Testis (tissue), 3 donors: ENCODE measurements around the gene DENND6B. TPM values are rescaled to one million over a fixed set of nuclear protein-coding genes. Genes with fewer than 3 reads are reported as not detected.

Experiments used
- DNase-seq: peaks from one replicate; pipeline ENCODE4 v3.0.0-alpha.2; 2019
- H3K27ac ChIP-seq, 2 donors: fragments of 200-600 bp; sonication (generic); one replicate each; pipeline ENCODE4 v1.5.1; 2019
- H3K27me3 ChIP-seq: fragments of 200-600 bp; sonication (generic); one replicate; pipeline ENCODE4 v1.5.1; 2019
- H3K36me3 ChIP-seq: fragments of 200-600 bp; sonication (generic); one replicate; pipeline ENCODE4 v1.5.1; 2017; ENCODE audit warnings: low read depth; ENCODE audit errors: missing control alignments
- H3K4me1 ChIP-seq: fragments of 200-600 bp; sonication (generic); one replicate; pipeline ENCODE4 v1.5.1; 2019
- H3K4me3 ChIP-seq, 2 donors: fragments of 200-600 bp; sonication (generic); one replicate each; pipeline ENCODE4 v1.5.1; 2017 to 2019
- H3K9me3 ChIP-seq: fragments of 200-600 bp; sonication (generic); one replicate; pipeline ENCODE4 v1.5.1; 2017
- CTCF ChIP-seq, 3 experiments: fragments of 450-650 bp in 2 of 3; fragments of 200-600 bp in 1 of 3; sonication (generic) in 1 of 3; IDR thresholded peaks; one replicate each; pipeline ENCODE4 v1.5.1; 2016 to 2019; ENCODE audit warnings: antibody characterized with exemption in 3 of 3, mild to moderate bottlenecking in 2 of 3, moderate library complexity in 1 of 3
- POLR2A ChIP-seq: fragments of 450-650 bp; IDR thresholded peaks from one replicate; pipeline ENCODE4 v1.6.1; 2017; ENCODE audit warnings: antibody characterized with exemption, mild to moderate bottlenecking, moderate library complexity
- WGBS, 2 donors: methylation state at CpG; one replicate each; pipeline ENCODE4 v1.1.5; 2018; 5-methylcytosine and 5-hydroxymethylcytosine counted together
- intact Hi-C: fragments of 100-400 bp; cut with DNase I; formaldehyde crosslinking; loops from one replicate; pipeline ENCODE4 v1.15.1; 2023; ENCODE audit warnings: low total_unique reads
- polyA plus RNA-seq: library from polyadenylated mRNA; stranded (reverse); fragments of 350-450 nt; fragmentation: Illumina TruSeq; extraction: RNeasy Lipid Tissue Mini Kit (QIAGEN cat#74804); gene quantifications from one replicate; pipeline ENCODE4 v1.2.3, GENCODE V29; 2014; ENCODE audit warnings: low read depth, low replicate concordance; ENCODE audit not compliant: insufficient read depth
- total RNA-seq, 2 donors: library from RNA; depleted of rRNA; stranded (reverse); fragments of >200 nt; gene quantifications; one replicate each; pipeline ENCODE4 v1.2.3, GENCODE V29; 2016

Gene DENND6B
- total and polyA plus RNA-seq, 3 donors from 2014 or later = 17.1 to 22.0 (median 18.0) TPM

- Histone ChIP-seq H3K27ac (no peak overlapping the region), H3K27me3 (no peaks in the 10 kb centered on the region), H3K4me3 (no peak overlapping the region), H3K9me3 (no peaks in the 10 kb centered on the region), H3K4me1 (peaks cover 20% of the 10 kb centered on the region), H3K36me3 (no peaks in the 10 kb centered on the region)
- WGBS, 2 donors = 94 to 98% methylated on average over 16 to 57 of the region's 57 CpGs
- no peak for TF ChIP-seq POLR2A
- TF ChIP-seq CTCF (IDR thresholded peaks at IDR 0.05) = no peak
- intact Hi-C loops = no loop called here
- no peak for DNase-seq
These were observed 37.5 kb downstream of the DENND6B start for GRCh38 chr22:50289151-50289941.

- Histone ChIP-seq H3K9me3 (no peaks in the 10 kb centered on the region), H3K4me1 (peaks cover 4% of the 10 kb centered on the region), H3K36me3 (no peaks in the 10 kb centered on the region), H3K4me3 (no peak overlapping the region), H3K27ac (no peak overlapping the region), H3K27me3 (no peaks in the 10 kb centered on the region)
- no peak for DNase-seq
- 95% methylated on average over 31 of the region's 31 CpGs; no CpG with 5 or more reads in 1 of the 2 donors for WGBS, 2 donors
- intact Hi-C loops = no loop called here
- TF ChIP-seq POLR2A = no peak
- TF ChIP-seq CTCF (IDR thresholded peaks at IDR 0.05) = no peak
These were observed 39.1 kb downstream of the DENND6B start for GRCh38 chr22:50287731-50288130.

- H3K27ac ChIP-seq = no peak overlapping the region
- DNase-seq = no peak
- no peaks in the 10 kb centered on the region for H3K36me3 ChIP-seq
- H3K4me1 ChIP-seq = no peaks in the 10 kb centered on the region
- H3K9me3 ChIP-seq = no peaks in the 10 kb centered on the region
- 91% methylated on average over 40 of the region's 40 CpGs; no CpG with 5 or more reads in 1 of the 2 donors for WGBS, 2 donors
- no peak for TF ChIP-seq POLR2A
- TF ChIP-seq CTCF (IDR thresholded peaks at IDR 0.05) = no peak
- no peaks in the 10 kb centered on the region for H3K27me3 ChIP-seq
- no peak overlapping the region for H3K4me3 ChIP-seq
- intact Hi-C loops = no loop called here
These were observed 40.0 kb downstream of the DENND6B start for GRCh38 chr22:50286701-50287318.

- intact Hi-C loops = no loop called here
- Histone ChIP-seq H3K36me3 (no peaks in the 10 kb centered on the region), H3K27me3 (no peaks in the 10 kb centered on the region), H3K4me1 (no peaks in the 10 kb centered on the region), H3K4me3 (no peak overlapping the region), H3K27ac (no peak overlapping the region), H3K9me3 (no peaks in the 10 kb centered on the region)
- DNase-seq = no peak
- 87 to 90% methylated on average over 7 to 14 of the region's 21 CpGs for WGBS, 2 donors
- TF ChIP-seq CTCF (IDR thresholded peaks at IDR 0.05) (no peak), POLR2A (no peak)
These were observed 40.5 kb downstream of the DENND6B start for GRCh38 chr22:50286275-50286674.
